ENCODE data around the gene PAPSS2.

The PAPSS2 gene

GRCh38 chr10:87684001-87684638 is 24.4 kb downstream of the PAPSS2 start:
- no peak overlapping the region for H3K27ac ChIP-seq
- TF ChIP-seq CTCF (conservative IDR thresholded peaks at IDR 0.05): no peak

- no peak overlapping the region for H3K27ac ChIP-seq
- no peak for TF ChIP-seq ZFX (IDR thresholded peaks at IDR 0.05)
- no peak for TF ChIP-seq CTCF (conservative IDR thresholded peaks at IDR 0.05)
Measured at GRCh38 chr10:87685832-87686574, 26.3 kb downstream of the PAPSS2 start.

- H3K27ac ChIP-seq: no peak overlapping the region
- TF ChIP-seq CTCF (conservative IDR thresholded peaks at IDR 0.05): no peak
- TF ChIP-seq ZFX (IDR thresholded peaks at IDR 0.05): no peak
Measured at GRCh38 chr10:87691506-87692070, 31.9 kb downstream of the PAPSS2 start.

- peak overlapping the region; percentile 61; the same call in 1 of the 2 replicates for H3K27ac ChIP-seq
- TF ChIP-seq CTCF (conservative IDR thresholded peaks at IDR 0.05) (no peak), ZFX (IDR thresholded peaks at IDR 0.05) (no peak)
Measured at GRCh38 chr10:87692956-87693484, 33.3 kb downstream of the PAPSS2 start.

- H3K27ac ChIP-seq: peak overlapping the region; percentile 80
Measured at GRCh38 chr10:87694011-87694794, 34.5 kb downstream of the PAPSS2 start.

GRCh38 chr10:87695074-87695473 is 35.4 kb downstream of the PAPSS2 start:
- H3K27ac ChIP-seq: peak overlapping the region; percentile 80
- TF ChIP-seq ZFX (IDR thresholded peaks at IDR 0.05) (no peak), CTCF (conservative IDR thresholded peaks at IDR 0.05) (no peak)

More at GRCh38 chr10:87694011-87694794, 34.5 kb downstream of the PAPSS2 start:
- TF ChIP-seq ZFX (IDR thresholded peaks at IDR 0.05): no peak
- no peak for TF ChIP-seq CTCF (conservative IDR thresholded peaks at IDR 0.05)
